Pancreas (tissue), 10 donors: ENCODE data around the gene RPS6KC1. TPM values are rescaled to one million over a fixed set of nuclear protein-coding genes. Genes with fewer than 3 reads are reported as not detected.
"Not testable (repeated sequence)": the region's sequence is repeated elsewhere in the genome, so short reads cannot be mapped to it uniquely, and the experiment has no call there.

Source experiments
- ATAC-seq, 4 donors: fragments of 200-7000 bp; cut with Tn5 transposase; one replicate each; pipeline versions ENCODE4 v1.8.0 to v1.9.1; 2020; ENCODE audit warnings: mild to moderate bottlenecking in 4 of 4, moderate library complexity in 4 of 4
- DNase-seq, 6 donors: peaks; one replicate each; pipeline ENCODE4 v3.0.0-alpha.2; 2020
- FAIRE-seq: peaks from 2 replicates; lab custom pipeline; 2012; peaks lifted over from hg19 to GRCh38; lab: Jason Lieb, UNC
- H3K27ac ChIP-seq, 4 donors: fragments of 200-600 bp; sonication (generic); 1 replicate in 3 of 4; 2 replicates in 1 of 4; pipeline versions ENCODE4 v1.5.0 to v1.8.0; 2020
- H3K27me3 ChIP-seq, 4 donors: fragments of 200-600 bp; one replicate each; pipeline ENCODE4 v1.8.0; 2021
- H3K36me3 ChIP-seq, 3 donors: fragments of 200-600 bp; sonication (generic) in 1 of 3; one replicate each; pipeline versions ENCODE4 v1.5.0 to v1.8.0; 2020 to 2021
- H3K4me1 ChIP-seq, 3 donors: fragments of 200-600 bp; one replicate each; pipeline ENCODE4 v1.8.0; 2021
- H3K4me3 ChIP-seq, 4 donors: fragments of 200-600 bp; sonication (generic) in 2 of 4; one replicate each; pipeline versions ENCODE4 v1.5.0 to v1.8.0; 2020 to 2021
- H3K9me3 ChIP-seq, 4 donors: fragments of 200-600 bp; one replicate each; pipeline ENCODE4 v1.8.0; 2021
- CTCF ChIP-seq, 4 donors: fragments of 200-600 bp; sonication (generic) in 3 of 4; IDR thresholded peaks; one replicate each; pipeline versions ENCODE4 v1.5.0 to v1.8.0; 2021; ENCODE audit warnings: antibody characterized with exemption in 4 of 4
- WGBS, 2 donors: extraction: QIAGEN DNeasy Blood & Tissue Kit; methylation state at CpG; one replicate each; pipeline ENCODE4 v1.1.7; 2013; 5-methylcytosine and 5-hydroxymethylcytosine counted together
- intact Hi-C, 3 donors: fragments of 100-400 bp; cut with DNase I; formaldehyde crosslinking; loops; one replicate each; pipeline versions ENCODE4 v1.11.1 to v1.14.2; 2022
- polyA plus RNA-seq, 2 donors: library from polyadenylated mRNA; stranded (reverse); fragments of 200-250 nt; gene quantifications; one replicate each; pipeline ENCODE4 v1.2.3, GENCODE V29; 2013
- total RNA-seq, 6 donors: library from RNA; stranded (reverse); fragmentation: NEBNext Ultra II Directional in 4 of 6; extraction: Animal tissue kit (Norgen Biotek cat#: 25700) in 4 of 6; gene quantifications; one replicate each; pipeline versions ENCODE4 v1.2.1 to v1.2.4, GENCODE V29; 2021 to 2023
- donor health status: healthy with polysubstance abuse.
- donor health status: DM: no; HTN: no; CAD: no; lungs with moderate emphysema.
- donor health status: DM: no; HTN: no; CAD: no.
- donor health status: control.
- donor health status: control.
- donor health status: Bipolar disorder and iron deficiency.
- donor health status: DM: yes; HTN: yes; CAD: no.
- donor health status: DM: no; HTN: no; CAD: no.
- donor health status: DM: no; HTN: no; CAD: no.
- donor health status: DM: yes; HTN: yes; CAD: no.

Gene RPS6KC1
- total and polyA plus RNA-seq, 8 donors: 2.3 to 11.4 (median 7.0) TPM

GRCh38 chr1:213104604-213105003, 53.6 kb downstream of the RPS6KC1 start:
- FAIRE-seq (no peak), DNase-seq (no peak), ATAC-seq (no peak)
- intact Hi-C loops: no loop called here
- TF ChIP-seq CTCF (IDR thresholded peaks at IDR 0.05): no peak
- WGBS, 2 donors: 94 to 96% methylated on average over 2 of the region's 2 CpGs
- H3K36me3 ChIP-seq: no peaks in the 10 kb centered on the region
- no peak overlapping the region for H3K4me3 ChIP-seq
- no peak overlapping the region for H3K27ac ChIP-seq
- no peaks in the 10 kb centered on the region for H3K9me3 ChIP-seq
- H3K27me3 ChIP-seq: no peaks in the 10 kb centered on the region
- no peaks in the 10 kb centered on the region for H3K4me1 ChIP-seq

GRCh38 chr1:213106298-213106697, 55.3 kb downstream of the RPS6KC1 start:
- no peak for FAIRE-seq

GRCh38 chr1:213107613-213108012, 56.6 kb downstream of the RPS6KC1 start:
- intact Hi-C loops: no loop called here
- 88 to 95% methylated on average over 2 of the region's 2 CpGs for WGBS, 2 donors
- no peaks in the 10 kb centered on the region for H3K36me3 ChIP-seq
- peaks cover 0 to 10% (median 8%) of the 10 kb centered on the region in 3 donors for H3K4me1 ChIP-seq
- H3K9me3 ChIP-seq: no peaks in the 10 kb centered on the region
- H3K27ac ChIP-seq: no peak overlapping the region
- no peak overlapping the region for H3K4me3 ChIP-seq
- no peaks in the 10 kb centered on the region for H3K27me3 ChIP-seq
- DNase-seq (no peak), ATAC-seq (no peak), FAIRE-seq (no peak)
- TF ChIP-seq CTCF (IDR thresholded peaks at IDR 0.05): no peak

More at GRCh38 chr1:213106298-213106697, 55.3 kb downstream of the RPS6KC1 start:
- H3K27me3 ChIP-seq: no peaks in the 10 kb centered on the region
- no peak for TF ChIP-seq CTCF (IDR thresholded peaks at IDR 0.05)
- no peaks in the 10 kb centered on the region for H3K9me3 ChIP-seq
- intact Hi-C loops: no loop called here
- H3K36me3 ChIP-seq: no peaks in the 10 kb centered on the region
- ATAC-seq (no peak), DNase-seq (no peak)
- H3K4me3 ChIP-seq: no peak overlapping the region
- H3K27ac ChIP-seq: no peak overlapping the region
- peaks cover 0 to 10% (median 8%) of the 10 kb centered on the region in 3 donors for H3K4me1 ChIP-seq
- 96 to 100% methylated on average over 1 of the region's 1 CpG for WGBS, 2 donors

GRCh38 chr1:213110349-213111300, 59.6 kb downstream of the RPS6KC1 start:
- intact Hi-C loops: no loop called here
- peaks cover 0 to 10% (median 8%) of the 10 kb centered on the region in 3 donors for H3K4me1 ChIP-seq
- FAIRE-seq (no peak), DNase-seq (no peak), ATAC-seq (peak in 1 of 4 donors; percentile 51)
- H3K4me3 ChIP-seq: no peak overlapping the region
- H3K27me3 ChIP-seq: no peaks in the 10 kb centered on the region
- H3K9me3 ChIP-seq: no peaks in the 10 kb centered on the region
- no peaks in the 10 kb centered on the region for H3K36me3 ChIP-seq
- TF ChIP-seq CTCF (IDR thresholded peaks at IDR 0.05): no peak
- 78 to 83% methylated on average over 4 of the region's 4 CpGs for WGBS, 2 donors
- H3K27ac ChIP-seq: no peak overlapping the region

- TF ChIP-seq CTCF (IDR thresholded peaks at IDR 0.05): no peak
Measured at GRCh38 chr1:213111502-213111901, 60.5 kb downstream of the RPS6KC1 start.

GRCh38 chr1:213112723-213113122, 61.7 kb downstream of the RPS6KC1 start:
- ATAC-seq, H3K4me3 ChIP-seq, DNase-seq, H3K36me3 ChIP-seq, H3K9me3 ChIP-seq, FAIRE-seq, H3K27ac ChIP-seq, H3K27me3 ChIP-seq, intact Hi-C loops, H3K4me1 ChIP-seq: not testable (repeated sequence)
- 94 to 100% methylated on average over 3 of the region's 3 CpGs for WGBS, 2 donors

More at GRCh38 chr1:213111502-213111901, 60.5 kb downstream of the RPS6KC1 start:
- DNase-seq (no peak), FAIRE-seq (peak; percentile 5), ATAC-seq (no peak)
- Histone ChIP-seq H3K9me3 (no peaks in the 10 kb centered on the region), H3K4me1 (peaks cover 0 to 10% (median 8%) of the 10 kb centered on the region in 3 donors), H3K4me3 (no peak overlapping the region), H3K36me3 (no peaks in the 10 kb centered on the region), H3K27me3 (no peaks in the 10 kb centered on the region), H3K27ac (no peak overlapping the region)
- WGBS, 2 donors: 81 to 85% methylated on average over 2 of the region's 2 CpGs
- intact Hi-C loops: no loop called here

- H3K9me3 ChIP-seq, H3K4me3 ChIP-seq, H3K27me3 ChIP-seq, DNase-seq, H3K36me3 ChIP-seq, H3K4me1 ChIP-seq, ATAC-seq, H3K27ac ChIP-seq, intact Hi-C loops, FAIRE-seq: not testable (repeated sequence)
- 93 to 94% methylated on average over 4 of the region's 4 CpGs for WGBS, 2 donors
Measured at GRCh38 chr1:213117699-213118180, 66.7 kb downstream of the RPS6KC1 start.
